ENCODE results near the gene UQCR10. TPM values are rescaled to one million over a fixed set of nuclear protein-coding genes. Genes with fewer than 3 reads are reported as not detected.

The UQCR10 gene
- total RNA-seq, 1 experiment from 2014 or later = 119 TPM

- ChIA-PET POLR2A (no interaction called here), CTCF (interaction anchor here (1.1 to 1.6 kb wide), 3 partner anchors 10 to 316 kb away, joined by 3 to 10 read pairs (median 8); no protein-coding TSS in a partner anchor), RAD21 (ENCODE audit: low non-redundant PET in 1 of 2, low total read pairs in 2 of 2, uncharacterized antibody in 2 of 2, unreplicated experiment in 2 of 2) (interaction anchor here in 1 of 2 experiments (1.1 to 1.6 kb wide), 2 partner anchors 233 to 317 kb away, joined by 3 to 4 read pairs; no protein-coding TSS in a partner anchor)
- intact Hi-C loops (cut with micrococcal nuclease) = loop anchor here (2.0 kb wide), 2 partner anchors 233 to 317 kb away; no protein-coding TSS in a partner anchor
- Histone ChIP-seq H3K79me2 (ENCODE audit: insufficient read depth, low read length) (peaks cover 26% of the 10 kb centered on the region), H2AFZ (ENCODE audit: low read depth, low read length, poor library complexity, severe bottlenecking) (no peak overlapping the region), H3K4me1 (ENCODE audit: control insufficient read depth in 1 of 2, insufficient read depth in 2 of 2, low read length in 2 of 2) (peaks cover 14 to 44% of the 10 kb centered on the region in 2 experiments), H3K27ac (ENCODE audit: low read depth, low read length) (peak overlapping the region; percentile 73; the same call in 1 of the 2 replicates), H3K4me2 (ENCODE audit: low read length) (no peak overlapping the region), H3K4me3 (replicated peaks in 1 of 2; ENCODE audit: low read depth in 1 of 2, low read length in 2 of 2) (no peak overlapping the region), H4K20me1 (ENCODE audit: insufficient read depth) (no peaks in the 10 kb centered on the region), H3K36me3 (ENCODE audit: control insufficient read depth in 1 of 2, insufficient read depth in 2 of 2, low read length in 2 of 2) (peaks cover 15 to 19% of the 10 kb centered on the region in 2 experiments; a peak in 3 of 4 replicates), H3K9ac (ENCODE audit: low read length) (no peak overlapping the region), H3K27me3 (ENCODE audit: insufficient read depth, low read length) (no peaks in the 10 kb centered on the region), H3K9me2 (ENCODE audit: insufficient read depth) (no peaks in the 10 kb centered on the region), H3K9me3 (ENCODE audit: control insufficient read depth in 1 of 2, insufficient read depth in 1 of 2, low read depth in 1 of 2, low read length in 2 of 2) (no peaks in the 10 kb centered on the region)
- peak in 2 of 3 experiments; percentile 70 to 72; a peak in 5 of 6 replicates for TF ChIP-seq CTCF (IDR thresholded peaks at IDR 0.05 in 2 of 3, conservative IDR thresholded peaks at IDR 0.05 in 1 of 3; ENCODE audit: borderline replicate concordance in 1 of 3, insufficient read depth in 1 of 3, low read depth in 2 of 3, low read length in 2 of 3)
- TF ChIP-seq EZH2phosphoT487 (IDR thresholded peaks at IDR 0.05; ENCODE audit: borderline replicate concordance) = no peak
- TF ChIP-seq RAD21 (IDR thresholded peaks at IDR 0.05; ENCODE audit: low read depth) = peak; percentile 60
- no peak for TF ChIP-seq SRF (IDR thresholded peaks at IDR 0.05; ENCODE audit: low read depth)
- DNase-seq (ENCODE audit: low read depth, low spot score) (peak; percentile 24), ATAC-seq (peak; percentile 70)
- BruUV-seq (replicated peaks) = no TSS peak
Measured at GRCh38 chr22:29772170-29772641, 5.0 kb downstream of the UQCR10 start.

- peak; percentile 36 for DNase-seq (ENCODE audit: low read depth, low spot score)
- no TSS peak for BruUV-seq (replicated peaks)
- H3K79me2 ChIP-seq (ENCODE audit: insufficient read depth, low read length) = peaks cover 16% of the 10 kb centered on the region
- no peaks in the 10 kb centered on the region for H3K27me3 ChIP-seq (ENCODE audit: insufficient read depth, low read length)
- intact Hi-C loops (cut with micrococcal nuclease) = loop anchor here (2.0 kb wide), 2 partner anchors 232 to 316 kb away; no protein-coding TSS in a partner anchor
- H2AFZ ChIP-seq (ENCODE audit: low read depth, low read length, poor library complexity, severe bottlenecking) = peak overlapping the region; percentile 24
- no peaks in the 10 kb centered on the region for H3K9me3 ChIP-seq (ENCODE audit: control insufficient read depth in 1 of 2, insufficient read depth in 1 of 2, low read depth in 1 of 2, low read length in 2 of 2)
- H3K4me3 ChIP-seq (replicated peaks in 1 of 2; ENCODE audit: low read depth in 1 of 2, low read length in 2 of 2) = no peak overlapping the region
- H3K4me1 ChIP-seq (ENCODE audit: control insufficient read depth in 1 of 2, insufficient read depth in 2 of 2, low read length in 2 of 2) = peaks cover 12 to 44% of the 10 kb centered on the region in 2 experiments
- H3K27ac ChIP-seq (ENCODE audit: low read depth, low read length) = peak overlapping the region; percentile 73
- no peaks in the 10 kb centered on the region for H3K9me2 ChIP-seq (ENCODE audit: insufficient read depth)
- CTCF ChIA-PET = interaction anchor here (0.5 to 1.6 kb wide), 11 partner anchors 9 to 1446 kb away, joined by 3 to 20 read pairs (median 3); no protein-coding TSS in a partner anchor
- POLR2A ChIA-PET = interaction anchor here (0.6 to 1.1 kb wide), 4 partner anchors 9 to 219 kb away, joined by 3 read pairs; partner anchors contain the start of gene THOC5
- RAD21 ChIA-PET (ENCODE audit: low non-redundant PET in 1 of 2, low total read pairs in 2 of 2, uncharacterized antibody in 2 of 2, unreplicated experiment in 2 of 2) = interaction anchor here (0.6 to 1.6 kb wide), 4 partner anchors 137 to 316 kb away, joined by 3 to 4 read pairs (median 4); no protein-coding TSS in a partner anchor
- peak; percentile 69 for ATAC-seq
- no peaks in the 10 kb centered on the region for H4K20me1 ChIP-seq (ENCODE audit: insufficient read depth)
- H3K9ac ChIP-seq (ENCODE audit: low read length) = peak overlapping the region; percentile 35
- H3K36me3 ChIP-seq (ENCODE audit: control insufficient read depth in 1 of 2, insufficient read depth in 2 of 2, low read length in 2 of 2) = peaks cover 15 to 19% of the 10 kb centered on the region in 2 experiments; a peak in 3 of 4 replicates
- H3K4me2 ChIP-seq (ENCODE audit: low read length) = peak overlapping the region; percentile 68
- TF ChIP-seq POLR2AphosphoS5 (IDR thresholded peaks at IDR 0.05; ENCODE audit: low read depth, low read length) (no peak), EZH2phosphoT487 (IDR thresholded peaks at IDR 0.05; ENCODE audit: borderline replicate concordance) (no peak), SRF (IDR thresholded peaks at IDR 0.05; ENCODE audit: low read depth) (peak; percentile 88), SP1 (IDR thresholded peaks at IDR 0.05; ENCODE audit: low read depth) (0 out of 2 replicates have a peak, but pooled peaks have one; percentile 19), ATF3 (IDR thresholded peaks at IDR 0.05) (no peak), CTCF (IDR thresholded peaks at IDR 0.05 in 2 of 3, conservative IDR thresholded peaks at IDR 0.05 in 1 of 3; ENCODE audit: borderline replicate concordance in 1 of 3, insufficient read depth in 1 of 3, low read depth in 2 of 3, low read length in 2 of 3) (no peak), MAX (IDR thresholded peaks at IDR 0.05) (peak; percentile 28; the same call in 1 of the 2 replicates), EZH2 (IDR thresholded peaks at IDR 0.05) (no peak), ZFX (IDR thresholded peaks at IDR 0.05) (no peak), SIN3A (IDR thresholded peaks at IDR 0.05; ENCODE audit: low read depth) (no peak), CEBPB (IDR thresholded peaks at IDR 0.05; ENCODE audit: low read depth) (no peak)
Measured at GRCh38 chr22:29773233-29773632, 6.1 kb downstream of the UQCR10 start.

Measured in HCT116 (cell line).